HG02623 (cell line): ENCODE results near the gene DLK2.
"Not testable (repeated sequence)": the region's sequence is repeated elsewhere in the genome, so short reads cannot be mapped to it uniquely, and the experiment has no call there.

ENCODE experiments used
- ATAC-seq: cut with Tn5 transposase; IDR thresholded peaks from one replicate; pipeline ENCODE4 v1.9.1; 2021; ENCODE audit warnings: moderate library complexity; ENCODE audit not compliant: unreplicated experiment

The DLK2 gene

GRCh38 chr6:43428874-43429273 lies 26.5 kb downstream of the DLK2 start:
- ATAC-seq, result no peak

- no peak for ATAC-seq
These were observed 27.2 kb downstream of the DLK2 start for GRCh38 chr6:43428112-43428570.

- ATAC-seq, result peak; percentile 84
These were observed 27.8 kb downstream of the DLK2 start, which contains the start of gene ABCC10 for GRCh38 chr6:43427406-43428111. ABCC10 (plus strand) TSS chr6:43427541; CDS start chr6:43427979, 438 bp downstream.

GRCh38 chr6:43426928-43427405 lies 28.4 kb downstream of the DLK2 start:
- no peak for ATAC-seq

- not testable (repeated sequence) for ATAC-seq
These were observed 30.3 kb downstream of the DLK2 start for GRCh38 chr6:43425083-43425482.

GRCh38 chr6:43421831-43422230 lies 33.5 kb downstream of the DLK2 start:
- no peak for ATAC-seq

- ATAC-seq, result no peak
These were observed 35.2 kb downstream of the DLK2 start for GRCh38 chr6:43420012-43420709.

- ATAC-seq, result no peak
These were observed 38.4 kb downstream of the DLK2 start for GRCh38 chr6:43416935-43417334.

GRCh38 chr6:43415275-43415674 lies 40.1 kb downstream of the DLK2 start:
- not testable (repeated sequence) for ATAC-seq

- ATAC-seq, result no peak
These were observed 42.3 kb downstream of the DLK2 start for GRCh38 chr6:43413002-43413401.

GRCh38 chr6:43412541-43412940 lies 42.8 kb downstream of the DLK2 start:
- ATAC-seq, result no peak

GRCh38 chr6:43410776-43411175 lies 44.6 kb downstream of the DLK2 start:
- not testable (repeated sequence) for ATAC-seq

GRCh38 chr6:43408259-43408658 lies 47.1 kb downstream of the DLK2 start:
- no peak for ATAC-seq

- no peak for ATAC-seq
These were observed 48.1 kb downstream of the DLK2 start for GRCh38 chr6:43407296-43407695.

GRCh38 chr6:43405354-43405753 lies 50.0 kb downstream of the DLK2 start:
- no peak for ATAC-seq

- no peak for ATAC-seq
These were observed 52.5 kb downstream of the DLK2 start for GRCh38 chr6:43402820-43403219.

GRCh38 chr6:43401730-43402129 lies 53.6 kb downstream of the DLK2 start:
- ATAC-seq, result no peak
